Endodermal cell (in vitro differentiated cells): ENCODE data around the gene ZDHHC14. TPM values are rescaled to one million over a fixed set of nuclear protein-coding genes. Genes with fewer than 3 reads are reported as not detected.
"Not testable (repeated sequence)": the region's sequence is repeated elsewhere in the genome, so short reads cannot be mapped to it uniquely, and the experiment has no call there.

Experiments used
- DNase-seq: peaks from one replicate; pipeline ENCODE4 v3.0.0-alpha.2; 2017
- H3K27ac ChIP-seq: 2 replicates; pipeline ENCODE4 v1.5.1; 2013; ENCODE audit warnings: mild to moderate bottlenecking, low read depth, low read length, moderate library complexity
- H3K27me3 ChIP-seq: 2 replicates; pipeline ENCODE4 v1.6.1; 2013; ENCODE audit warnings: mild to moderate bottlenecking, low read length, moderate library complexity; ENCODE audit not compliant: insufficient read depth, control insufficient read depth, poor library complexity, severe bottlenecking
- H3K36me3 ChIP-seq: 2 replicates; pipeline ENCODE4 v1.7.0; 2013; ENCODE audit warnings: mild to moderate bottlenecking, low read length, moderate library complexity; ENCODE audit not compliant: control insufficient read depth, insufficient read depth
- H3K4me1 ChIP-seq: one replicate; pipeline ENCODE4 v1.7.0; 2013; ENCODE audit warnings: low read length; ENCODE audit not compliant: control insufficient read depth, insufficient read depth
- H3K4me3 ChIP-seq: 2 replicates; pipeline ENCODE4 v1.5.1; 2013; ENCODE audit warnings: mild to moderate bottlenecking, low read length, moderate library complexity
- H3K9ac ChIP-seq: 2 replicates; pipeline ENCODE4 v1.6.1; 2013; ENCODE audit warnings: mild to moderate bottlenecking, low read length, moderate library complexity; ENCODE audit not compliant: poor library complexity, severe bottlenecking; ENCODE audit errors: extremely low read depth
- H3K9me3 ChIP-seq: 2 replicates; pipeline ENCODE4 v1.6.1; 2013; ENCODE audit warnings: mild to moderate bottlenecking, low read length, moderate library complexity; ENCODE audit not compliant: control insufficient read depth
- H3K27ac Mint-ChIP-seq: 2 replicates; pipeline ENCODE4 v1.8.0; 2020; ENCODE audit warnings: mixed read lengths
- H3K27me3 Mint-ChIP-seq: 2 replicates; pipeline ENCODE4 v1.8.0; 2021; ENCODE audit warnings: mild to moderate bottlenecking, mixed read lengths; ENCODE audit not compliant: insufficient read depth
- H3K36me3 Mint-ChIP-seq: 2 replicates; pipeline ENCODE4 v1.8.0; 2020; ENCODE audit warnings: low read depth, mixed read lengths
- H3K4me1 Mint-ChIP-seq: 2 replicates; pipeline ENCODE4 v1.8.0; 2020; ENCODE audit warnings: mixed read lengths
- H3K4me3 Mint-ChIP-seq: 2 replicates; pipeline ENCODE4 v1.8.0; 2020; ENCODE audit warnings: mild to moderate bottlenecking, moderate library complexity, mixed read lengths
- H3K9me3 Mint-ChIP-seq: 2 replicates; pipeline ENCODE4 v1.8.0; 2020; ENCODE audit warnings: mild to moderate bottlenecking, mixed read lengths
- WGBS, 2 experiments: methylation state at CpG; one replicate each; pipeline versions ENCODE4 v1.1.5 to v1.1.7; 2013; ENCODE audit warnings: missing lambda C conversion rate in 2 of 2, mixed read lengths in 1 of 2; ENCODE audit not compliant: insufficient coverage in 1 of 2, insufficient read length in 1 of 2; 5-methylcytosine and 5-hydroxymethylcytosine counted together
- total RNA-seq, 2 donors: library from RNA; stranded (reverse); fragmentation: NEBNext Ultra II Directional in 1 of 2; extraction: Animal tissue kit (Norgen Biotek cat#: 25700) in 1 of 2; gene quantifications; 2 replicates in 1 of 2; 3 replicates in 1 of 2; pipeline ENCODE4 v1.2.1, GENCODE V29; 2021
- TF ChIP-seq, protein P1 (sequence below): fragments of 200-600 bp; sonication (generic); conservative IDR thresholded peaks from 2 replicates; pipeline ENCODE4 v1.5.0; 2021; ENCODE audit warnings: antibody characterized with exemption, mild to moderate bottlenecking

The ZDHHC14 gene
- total RNA-seq, 2 donors from 2014 or later, result 2.3 to 4.5 TPM

DNA sequence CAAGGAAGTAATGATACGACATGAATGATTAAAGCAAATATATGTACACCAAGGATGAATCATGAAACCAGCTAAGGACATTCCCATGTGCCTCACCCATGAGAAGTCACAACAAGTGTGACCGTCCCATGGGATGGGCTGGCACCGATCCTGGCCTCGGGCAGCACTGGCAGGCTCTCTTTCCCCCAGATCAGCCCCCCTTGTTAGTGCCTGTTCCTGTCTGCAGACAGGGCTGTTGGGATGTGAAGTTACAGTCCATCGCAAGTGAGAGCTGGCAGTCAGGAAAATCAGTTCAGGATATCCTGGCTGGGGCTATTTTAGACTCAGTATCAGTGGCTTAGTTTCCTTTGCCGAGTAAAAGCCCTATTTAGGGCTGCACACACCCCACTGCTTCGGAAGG lies 312.9 kb downstream of the ZDHHC14 start:
- TF ChIP-seq, protein P1, sequence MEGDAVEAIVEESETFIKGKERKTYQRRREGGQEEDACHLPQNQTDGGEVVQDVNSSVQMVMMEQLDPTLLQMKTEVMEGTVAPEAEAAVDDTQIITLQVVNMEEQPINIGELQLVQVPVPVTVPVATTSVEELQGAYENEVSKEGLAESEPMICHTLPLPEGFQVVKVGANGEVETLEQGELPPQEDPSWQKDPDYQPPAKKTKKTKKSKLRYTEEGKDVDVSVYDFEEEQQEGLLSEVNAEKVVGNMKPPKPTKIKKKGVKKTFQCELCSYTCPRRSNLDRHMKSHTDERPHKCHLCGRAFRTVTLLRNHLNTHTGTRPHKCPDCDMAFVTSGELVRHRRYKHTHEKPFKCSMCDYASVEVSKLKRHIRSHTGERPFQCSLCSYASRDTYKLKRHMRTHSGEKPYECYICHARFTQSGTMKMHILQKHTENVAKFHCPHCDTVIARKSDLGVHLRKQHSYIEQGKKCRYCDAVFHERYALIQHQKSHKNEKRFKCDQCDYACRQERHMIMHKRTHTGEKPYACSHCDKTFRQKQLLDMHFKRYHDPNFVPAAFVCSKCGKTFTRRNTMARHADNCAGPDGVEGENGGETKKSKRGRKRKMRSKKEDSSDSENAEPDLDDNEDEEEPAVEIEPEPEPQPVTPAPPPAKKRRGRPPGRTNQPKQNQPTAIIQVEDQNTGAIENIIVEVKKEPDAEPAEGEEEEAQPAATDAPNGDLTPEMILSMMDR, result no peak
- no peak overlapping the region for H3K4me3 ChIP-seq
- no peak overlapping the region for H3K4me3 Mint-ChIP-seq

GRCh38 chr6:157695301-157696040 lies 314.5 kb downstream of the ZDHHC14 start:
- 90 to 91% methylated on average over 14 to 17 of the region's 17 CpGs for WGBS, 2 experiments
- Mint-ChIP-seq H3K36me3 (no peaks in the 10 kb centered on the region), H3K27ac (no peak overlapping the region), H3K4me3 (no peak overlapping the region), H3K27me3 (peaks cover 3% of the 10 kb centered on the region), H3K9me3 (peaks cover 15% of the 10 kb centered on the region), H3K4me1 (peaks cover 5% of the 10 kb centered on the region)
- TF ChIP-seq, protein P1, result no peak
- no peaks in the 10 kb centered on the region for H3K36me3 ChIP-seq
- no peaks in the 10 kb centered on the region for H3K9me3 ChIP-seq
- no peaks in the 10 kb centered on the region for H3K4me1 ChIP-seq
- no peak for DNase-seq
- H3K27ac ChIP-seq, result no peak overlapping the region
- H3K4me3 ChIP-seq, result no peak overlapping the region
- no peak overlapping the region for H3K9ac ChIP-seq
- H3K27me3 ChIP-seq, result no peaks in the 10 kb centered on the region

More for the DNA sequence above, 312.9 kb downstream of the ZDHHC14 start:
- Histone ChIP-seq H3K27ac (no peak overlapping the region), H3K4me1 (no peaks in the 10 kb centered on the region), H3K9me3 (no peaks in the 10 kb centered on the region), H3K9ac (no peak overlapping the region), H3K36me3 (no peaks in the 10 kb centered on the region), H3K27me3 (no peaks in the 10 kb centered on the region)
- 95 to 99% methylated on average over 7 of the region's 7 CpGs for WGBS, 2 experiments
- Mint-ChIP-seq H3K27me3 (peaks cover 3% of the 10 kb centered on the region), H3K36me3 (no peaks in the 10 kb centered on the region), H3K27ac (no peak overlapping the region), H3K9me3 (peaks cover 15% of the 10 kb centered on the region), H3K4me1 (no peaks in the 10 kb centered on the region)
- DNase-seq, result no peak

GRCh38 chr6:157699777-157700636 lies 319.0 kb downstream of the ZDHHC14 start:
- 47 to 78% methylated on average over 7 to 17 of the region's 17 CpGs for WGBS, 2 experiments
- Histone ChIP-seq H3K27me3 (no peaks in the 10 kb centered on the region), H3K9me3 (no peaks in the 10 kb centered on the region), H3K9ac (no peak overlapping the region), H3K4me3 (no peak overlapping the region), H3K36me3 (no peaks in the 10 kb centered on the region), H3K4me1 (no peaks in the 10 kb centered on the region), H3K27ac (no peak overlapping the region)
- DNase-seq, result peak; percentile 50
- Mint-ChIP-seq H3K36me3 (peaks cover 6% of the 10 kb centered on the region), H3K27ac (no peak overlapping the region), H3K9me3 (peaks cover 28% of the 10 kb centered on the region), H3K4me3 (no peak overlapping the region), H3K27me3 (no peaks in the 10 kb centered on the region), H3K4me1 (peaks cover 19% of the 10 kb centered on the region)
- TF ChIP-seq, protein P1, result no peak

DNA sequence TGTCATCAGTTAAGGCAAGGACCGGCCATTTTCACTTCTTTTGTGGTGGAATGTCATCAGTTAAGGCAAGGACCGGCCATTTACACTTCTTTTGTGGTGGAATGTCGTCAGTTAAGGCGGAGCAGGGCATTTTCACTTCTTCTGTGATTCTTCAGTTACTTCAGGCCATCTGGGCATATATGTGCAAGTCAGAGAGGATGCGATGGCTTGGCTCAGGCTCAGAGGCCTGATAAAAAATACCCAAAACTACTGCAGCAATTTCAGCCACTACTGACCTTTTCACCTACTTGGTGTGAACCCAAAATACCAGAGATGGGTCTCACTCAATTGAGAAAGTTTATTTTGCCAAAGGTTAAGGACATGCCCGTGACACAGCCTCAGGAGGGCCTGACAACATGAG lies 325.4 kb downstream of the ZDHHC14 start:
- H3K27me3 ChIP-seq, H3K27ac ChIP-seq, H3K9me3 ChIP-seq, H3K27ac Mint-ChIP-seq, H3K4me1 ChIP-seq, H3K4me3 Mint-ChIP-seq, H3K4me3 ChIP-seq, H3K9ac ChIP-seq, H3K27me3 Mint-ChIP-seq, DNase-seq, H3K36me3 ChIP-seq: not testable (repeated sequence)
- H3K9me3 Mint-ChIP-seq, result peaks cover 44% of the 10 kb centered on the region
- peaks cover 22% of the 10 kb centered on the region for H3K36me3 Mint-ChIP-seq
- H3K4me1 Mint-ChIP-seq, result peaks cover 12% of the 10 kb centered on the region
- 87 to 92% methylated on average over 4 to 6 of the region's 6 CpGs for WGBS, 2 experiments
